K562 (cell line): Measurements from ENCODE around the gene SCLY. TPM values are rescaled to one million over a fixed set of nuclear protein-coding genes. Genes with fewer than 3 reads are reported as not detected.

Experiments
- ATAC-seq: fragments of 200-7000 bp; cut with Tn5 transposase; 3 replicates; pipeline ENCODE4 v1.9.1; 2020; ENCODE audit warnings: moderate library complexity
- BruUV-seq: library from RNA; stranded (reverse); fragments of 400-500 nt; replicated peaks from 2 replicates; lab custom pipeline; 2021; lab: Mats Ljungman, UMichigan
- CTCF ChIA-PET: fragments of 300-600 bp; formaldehyde crosslinking; extraction: SDS; loops from one replicate; lab custom pipeline; 2021; ENCODE audit warnings: low intra/inter-chr PET ratio; lab: Yijun Ruan, JAX
- POLR2A ChIA-PET: fragments of 300-600, 350-650 bp; sonication (Branson Sonifier 250); formaldehyde crosslinking; extraction: SDS; loops from one replicate; lab custom pipeline; 2021; ENCODE audit warnings: antibody characterized with exemption, inconsistent platforms; lab: Yijun Ruan, JAX
- DNase-seq, 4 experiments: peaks; one replicate each; pipeline versions ENCODE4 v3.0.0 to v3.0.0-alpha.2; 2011 to 2018; ENCODE audit warnings: low spot score in 3 of 4, mixed read lengths in 3 of 4; ENCODE audit errors: extremely low read depth in 1 of 4
- FAIRE-seq: peaks from 2 replicates; lab custom pipeline; 2011; peaks lifted over from hg19 to GRCh38; lab: Jason Lieb, UNC
- H2AFZ ChIP-seq: 2 replicates; pipeline ENCODE4 v1.6.0; 2011; ENCODE audit warnings: low read depth, low read length, control low read depth, inconsistent platforms
- H3K27ac ChIP-seq: fragments of 200-600 bp; 3 replicates; pipeline ENCODE4 v1.8.0; 2011; ENCODE audit warnings: low read depth, mild to moderate bottlenecking, control low read depth, inconsistent platforms, low read length, moderate library complexity, mixed read lengths; ENCODE audit errors: extremely low read depth
- H3K27me3 ChIP-seq, 2 experiments: fragments of 300-600 bp in 1 of 2; 2 replicates in 1 of 2; 3 replicates in 1 of 2; pipeline versions ENCODE4 v1.6.0 to v1.8.0; 2011; ENCODE audit warnings: inconsistent platforms in 2 of 2, low read length in 2 of 2, mild to moderate bottlenecking in 1 of 2, mixed read lengths in 1 of 2, moderate library complexity in 1 of 2; ENCODE audit not compliant: control insufficient read depth in 2 of 2, insufficient read depth in 2 of 2
- H3K36me3 ChIP-seq: fragments of 300-600 bp; 3 replicates; pipeline ENCODE4 v1.8.0; 2011; ENCODE audit warnings: mild to moderate bottlenecking, low read length, inconsistent platforms; ENCODE audit not compliant: control insufficient read depth, insufficient read depth
- H3K4me1 ChIP-seq, 2 experiments: fragments of 200-600 bp in 1 of 2; replicated peaks in 1 of 2; 2 replicates in 1 of 2; 3 replicates in 1 of 2; pipeline versions ENCODE4 v1.5.1 to v1.8.0; 2011; ENCODE audit warnings: inconsistent platforms in 2 of 2, low read length in 2 of 2, mild to moderate bottlenecking in 1 of 2, mixed read lengths in 1 of 2, moderate library complexity in 1 of 2; ENCODE audit not compliant: control insufficient read depth in 2 of 2, insufficient read depth in 2 of 2
- H3K4me2 ChIP-seq: 2 replicates; pipeline ENCODE4 v1.6.1; 2011; ENCODE audit warnings: low read length, control low read depth, inconsistent platforms, mixed read lengths; ENCODE audit not compliant: insufficient read depth
- H3K4me3 ChIP-seq: fragments of 200-600 bp; sonication (generic), shearing (Covaris generic); 2 replicates; pipeline ENCODE4 v1.5.1; 2016; ENCODE audit warnings: control low read depth, inconsistent platforms
- H3K79me2 ChIP-seq: fragments of 200-600 bp; 3 replicates; pipeline ENCODE4 v1.8.0; 2011; ENCODE audit warnings: low read length, inconsistent platforms; ENCODE audit not compliant: control insufficient read depth, insufficient read depth
- H3K9ac ChIP-seq, 2 experiments: 2 replicates each; pipeline versions ENCODE4 v1.6.0 to v1.6.1; 2011; ENCODE audit warnings: low read depth in 2 of 2, low read length in 2 of 2, control low read depth in 1 of 2, inconsistent platforms in 1 of 2, mild to moderate bottlenecking in 1 of 2, mixed read lengths in 1 of 2; ENCODE audit not compliant: insufficient read depth in 1 of 2
- H3K9me1 ChIP-seq: one replicate; pipeline ENCODE4 v1.6.0; 2011; ENCODE audit warnings: inconsistent platforms, mild to moderate bottlenecking, low read length, moderate library complexity; ENCODE audit not compliant: control insufficient read depth, insufficient read depth
- H3K9me3 ChIP-seq: replicated peaks from 2 replicates; pipeline ENCODE4 v1.5.1; 2011; ENCODE audit warnings: low read depth, low read length, inconsistent platforms; ENCODE audit not compliant: control insufficient read depth, insufficient read depth
- H4K20me1 ChIP-seq: replicated peaks from 2 replicates; pipeline ENCODE4 v1.6.1; 2011; ENCODE audit warnings: low read length, inconsistent platforms, mixed read lengths; ENCODE audit not compliant: control insufficient read depth, insufficient read depth
- E2F6 ChIP-seq, 2 experiments: IDR thresholded peaks; 2 replicates each; pipeline ENCODE4 v1.6.1; 2011; ENCODE audit warnings: borderline replicate concordance in 1 of 2, control low read depth in 1 of 2, low read depth in 1 of 2, low read length in 1 of 2, mild to moderate bottlenecking in 1 of 2, mixed read lengths in 1 of 2, moderate library complexity in 1 of 2; ENCODE audit not compliant: insufficient read depth in 1 of 2, insufficient read length in 1 of 2, poor library complexity in 1 of 2, severe bottlenecking in 1 of 2; ENCODE audit errors: extremely low read depth in 1 of 2
- WHSC1 ChIP-seq: IDR thresholded peaks from one replicate; pipeline ENCODE4 v1.6.1; 2012; ENCODE audit warnings: low read length, control low read depth, inconsistent platforms
- WGBS: fragments of 100-300 bp; shearing (Covaris generic); methylation state at CpG from one replicate; pipeline ENCODE4 v1.1.6; 2016; ENCODE audit warnings: low coverage, mixed read lengths; ENCODE audit not compliant: insufficient coverage; ENCODE audit errors: missing lambda C conversion rate; 5-methylcytosine and 5-hydroxymethylcytosine counted together
- in situ Hi-C: fragments of 300-500 bp; cut with MboI; formaldehyde crosslinking; loops from 4 replicates; pipeline ENCODE4 v1.15.0; 2018; ENCODE audit warnings: inconsistent platforms, mixed read lengths
- intact Hi-C: fragments of 100-400 bp; cut with micrococcal nuclease; formaldehyde crosslinking; loops from 2 replicates; pipeline ENCODE4 v1.14.2; 2022
- polyA plus RNA-seq, 8 experiments: library from polyadenylated mRNA; depleted of rRNA in 4 of 8; stranded (reverse) in 5 of 8; unstranded in 3 of 8; fragments of >200 nt; fragmentation: Nextera tagmentation in 2 of 8; fragmentation: Illumina TruSeq in 1 of 8; extraction: Ambion mirVana in 2 of 8; extraction: Trizol in 1 of 8; gene quantifications; 2 replicates each; pipeline versions ENCODE4 v1.2.1 to v1.2.3, GENCODE V29; 2011 to 2014; ENCODE audit warnings: inconsistent platforms in 1 of 8, missing spikeins in 1 of 8
- total RNA-seq, 7 experiments: library from RNA; depleted of rRNA in 6 of 7; stranded (reverse); fragments of >200 nt in 6 of 7; fragmentation: Illumina TruSeq in 2 of 7; extraction: Trizol in 2 of 7; gene quantifications; 2 replicates each; pipeline versions ENCODE4 v1.2.1 to v1.2.3, GENCODE V29; 2011 to 2021; ENCODE audit warnings: low replicate concordance in 1 of 7

Gene SCLY
- total and polyA plus RNA-seq, 9 of the 15 experiments (the other 6 are each of a cell fraction or from before 2014, with no cell fraction given), result 2.6 to 32.2 (median 21.1) TPM

GRCh38 chr2:238130696-238131628, 70.2 kb downstream of the SCLY start:
- H3K9me3 ChIP-seq, result 0 out of 2 replicates have a peak, but pooled peaks cover 2% of the 10 kb centered on the region
- no peaks in the 10 kb centered on the region for H3K79me2 ChIP-seq
- H4K20me1 ChIP-seq, result no peaks in the 10 kb centered on the region
- intact Hi-C loops (loop anchor here (10.0 kb wide), 1 partner anchor 276 kb away; the partner anchor contains the start of gene RAMP1), in situ Hi-C loops (no loop called here)
- peaks cover 5 to 49% of the 10 kb centered on the region in 2 experiments; a peak in 4 of 5 replicates for H3K27me3 ChIP-seq
- no peak for TF ChIP-seq WHSC1
- TF ChIP-seq E2F6 (IDR thresholded peaks at IDR 0.05; ENCODE audit: borderline replicate concordance in 1 of 2, extremely low read depth in 1 of 2, insufficient read depth in 1 of 2, insufficient read length in 1 of 2, low read depth in 1 of 2, low read length in 1 of 2, poor library complexity in 1 of 2, severe bottlenecking in 1 of 2), result peak in 1 of 2 experiments; percentile 9
- 39% methylated on average over 24 of the region's 68 CpGs for WGBS
- H3K27ac ChIP-seq, result no peak overlapping the region
- no peak overlapping the region for H2AFZ ChIP-seq
- no TSS peak for BruUV-seq
- peak; percentile 15; the same call in 1 of the 3 replicates for ATAC-seq
- H3K9ac ChIP-seq, result no peak overlapping the region
- no peak overlapping the region for H3K4me2 ChIP-seq
- peaks cover 0 to 53% of the 10 kb centered on the region in 2 experiments; a peak in 3 of 5 replicates for H3K4me1 ChIP-seq
- ChIA-PET CTCF (no interaction called here), POLR2A (interaction anchor here (0.7 kb wide), 1 partner anchor 256 kb away, joined by 4 read pairs; no protein-coding TSS in a partner anchor)
- H3K9me1 ChIP-seq, result no peaks in the 10 kb centered on the region
- no peaks in the 10 kb centered on the region for H3K36me3 ChIP-seq
- DNase-seq, result no peak
- H3K4me3 ChIP-seq, result no peak overlapping the region
- no peak for FAIRE-seq
